HepG2 (cell line): ENCODE data around the gene CDC42EP1. TPM values are rescaled to one million over a fixed set of nuclear protein-coding genes. Genes with fewer than 3 reads are reported as not detected.

Experiments
- CBFB ChIP-seq: sonication (generic); formaldehyde crosslinking; IDR thresholded peaks from 2 replicates; pipeline ENCODE4 v1.4.0; 2020; ENCODE audit warnings: missing genetic modification reagents
- CREM ChIP-seq, 2 experiments: sonication (generic) in 1 of 2; formaldehyde crosslinking in 1 of 2; IDR thresholded peaks; 2 replicates each; pipeline versions ENCODE4 v1.4.0 to v1.6.1; 2016 to 2020; ENCODE audit warnings: antibody characterized with exemption in 1 of 2, mild to moderate bottlenecking in 1 of 2, missing genetic modification reagents in 1 of 2
- EP300 ChIP-seq, 3 experiments: sonication (generic) in 1 of 3; formaldehyde crosslinking in 1 of 3; IDR thresholded peaks; 2 replicates each; pipeline versions ENCODE4 v1.5.1 to v1.6.1; 2011 to 2020; ENCODE audit warnings: low read depth in 2 of 3, low read length in 2 of 3, borderline replicate concordance in 1 of 3, improper control_type of control experiment in 1 of 3, mild to moderate bottlenecking in 1 of 3, missing genetic modification reagents in 1 of 3, moderate library complexity in 1 of 3
- FOXA1 ChIP-seq, 2 experiments: fragments of 450-650 bp in 1 of 2; sonication (generic) in 1 of 2; formaldehyde crosslinking in 1 of 2; IDR thresholded peaks; 2 replicates each; pipeline versions ENCODE4 v1.4.0 to v1.6.1; 2016 to 2020; ENCODE audit warnings: missing genetic modification reagents in 1 of 2
- FOXJ3 ChIP-seq: sonication (generic); formaldehyde crosslinking; IDR thresholded peaks from 2 replicates; pipeline ENCODE4 v1.4.0; 2020; ENCODE audit warnings: missing genetic modification reagents, mild to moderate bottlenecking, borderline replicate concordance
- GMEB1 ChIP-seq: sonication (generic); formaldehyde crosslinking; IDR thresholded peaks from 2 replicates; pipeline ENCODE4 v1.5.1; 2020; ENCODE audit warnings: missing genetic modification reagents, mild to moderate bottlenecking, borderline replicate concordance
- HNRNPK ChIP-seq: fragments of 200-400 bp; formaldehyde crosslinking; IDR thresholded peaks from 2 replicates; pipeline ENCODE4 v1.6.1; 2018; ENCODE audit warnings: low read length, low read depth, moderate library complexity, mild to moderate bottlenecking; ENCODE audit not compliant: poor library complexity, severe bottlenecking
- KDM5A ChIP-seq: fragments of 200-600 bp; sonication (generic); IDR thresholded peaks from 2 replicates; pipeline ENCODE4 v1.7.0; 2018; ENCODE audit warnings: antibody characterized with exemption, mild to moderate bottlenecking, low read length, borderline replicate concordance
- KMT2B ChIP-seq: IDR thresholded peaks from 2 replicates; pipeline ENCODE4 v1.6.1; 2016; ENCODE audit warnings: missing genetic modification reagents, missing compliant biosample characterization
- NRL ChIP-seq: sonication (generic); formaldehyde crosslinking; IDR thresholded peaks from 2 replicates; pipeline ENCODE4 v1.5.0; 2020; ENCODE audit warnings: missing genetic modification reagents, mild to moderate bottlenecking, moderate library complexity, borderline replicate concordance
- RARG ChIP-seq: sonication (generic); formaldehyde crosslinking; IDR thresholded peaks from 2 replicates; pipeline ENCODE4 v1.4.0; 2020; ENCODE audit warnings: low read depth, mild to moderate bottlenecking, missing genetic modification reagents
- RORA ChIP-seq: sonication (generic); formaldehyde crosslinking; IDR thresholded peaks from 2 replicates; pipeline ENCODE4 v1.5.0; 2020; ENCODE audit warnings: mild to moderate bottlenecking, missing genetic modification reagents, moderate library complexity
- THYN1 ChIP-seq: sonication (generic); formaldehyde crosslinking; IDR thresholded peaks from 2 replicates; pipeline ENCODE4 v1.8.1; 2023; ENCODE audit warnings: low read depth, mild to moderate bottlenecking, moderate library complexity, missing genetic modification reagents, borderline replicate concordance
- TMF1 ChIP-seq: sonication (generic); formaldehyde crosslinking; IDR thresholded peaks from 2 replicates; pipeline ENCODE4 v1.8.1; 2022; ENCODE audit warnings: low read depth, missing genetic modification reagents
- U2AF1 ChIP-seq: fragments of 200-400 bp; formaldehyde crosslinking; optimal IDR thresholded peaks from 2 replicates; pipeline ENCODE3; 2017; ENCODE audit warnings: mild to moderate bottlenecking, low read depth, low read length
- ZNF235 ChIP-seq: sonication (generic); formaldehyde crosslinking; IDR thresholded peaks from 2 replicates; pipeline ENCODE4 v1.8.1; 2023; ENCODE audit warnings: mild to moderate bottlenecking, missing genetic modification reagents, borderline replicate concordance
- ZNF264 ChIP-seq: sonication (generic); formaldehyde crosslinking; IDR thresholded peaks from 2 replicates; pipeline ENCODE4 v1.4.0; 2020; ENCODE audit warnings: missing genetic modification reagents
- ZNF276 ChIP-seq: sonication (generic); formaldehyde crosslinking; IDR thresholded peaks from 2 replicates; pipeline ENCODE4 v1.4.0; 2020; ENCODE audit warnings: mild to moderate bottlenecking, low read depth, missing genetic modification reagents
- ZNF383 ChIP-seq: sonication (generic); formaldehyde crosslinking; IDR thresholded peaks from 2 replicates; pipeline ENCODE4 v1.4.0; 2020; ENCODE audit warnings: missing genetic modification reagents, mild to moderate bottlenecking, borderline replicate concordance
- ZNF44 ChIP-seq: sonication (generic); formaldehyde crosslinking; IDR thresholded peaks from 2 replicates; pipeline ENCODE4 v1.5.1; 2020; ENCODE audit warnings: mild to moderate bottlenecking, missing genetic modification reagents
- ZNF850 ChIP-seq: sonication (generic); formaldehyde crosslinking; conservative IDR thresholded peaks from 2 replicates; pipeline ENCODE4 v1.9.0; 2021; ENCODE audit warnings: mild to moderate bottlenecking, missing genetic modification reagents
- polyA plus RNA-seq, 8 experiments: library from polyadenylated mRNA; depleted of rRNA in 3 of 8; stranded (reverse) in 7 of 8; unstranded in 1 of 8; fragments of >200 nt; fragmentation: Illumina TruSeq in 4 of 8; extraction: Trizol in 4 of 8; gene quantifications; 2 replicates each; pipeline versions ENCODE4 v1.2.1 to v1.2.3, GENCODE V29; 2011 to 2016; ENCODE audit warnings: low read depth in 4 of 8, missing spikeins in 1 of 8, mixed read lengths in 1 of 8; ENCODE audit not compliant: insufficient read depth in 1 of 8
- total RNA-seq, 5 experiments: library from RNA; depleted of rRNA; stranded (reverse); fragments of >200 nt; fragmentation: Illumina TruSeq; extraction: Trizol; gene quantifications; 2 replicates each; pipeline ENCODE4 v1.2.3, GENCODE V29; 2016; ENCODE audit warnings: low read depth in 1 of 5
- TF ChIP-seq, protein P1 (sequence below): sonication (generic); formaldehyde crosslinking; IDR thresholded peaks from 2 replicates; pipeline ENCODE4 v1.8.0; 2022; ENCODE audit warnings: missing genetic modification reagents, mild to moderate bottlenecking, borderline replicate concordance
- TF ChIP-seq, protein P2 (sequence below): sonication (generic); formaldehyde crosslinking; IDR thresholded peaks from 2 replicates; pipeline ENCODE4 v1.8.1; 2023; ENCODE audit warnings: mild to moderate bottlenecking, missing genetic modification reagents, borderline replicate concordance

CDC42EP1 gene
- total and polyA plus RNA-seq, 2 of the 13 experiments (the other 11 are each of a cell fraction or from before 2014, with no cell fraction given) = 17.1 to 29.5 TPM

GRCh38 chr22:37538590-37539357, 21.5 kb upstream of the CDC42EP1 start (continued):
- no peak for TF ChIP-seq ZNF383 (CRISPR knock-in tag)
- no peak for TF ChIP-seq HNRNPK
- no peak for TF ChIP-seq KMT2B
- 0 out of 2 replicates have a peak, but pooled peaks have one; percentile 59 for TF ChIP-seq CBFB (CRISPR knock-in tag)
- no peak for TF ChIP-seq ZNF276 (CRISPR knock-in tag)
- no peak for TF ChIP-seq RARG (CRISPR knock-in tag)
- no peak; the same call in 1 of the 2 replicates for TF ChIP-seq GMEB1 (CRISPR knock-in tag)
- TF ChIP-seq, protein P1, sequence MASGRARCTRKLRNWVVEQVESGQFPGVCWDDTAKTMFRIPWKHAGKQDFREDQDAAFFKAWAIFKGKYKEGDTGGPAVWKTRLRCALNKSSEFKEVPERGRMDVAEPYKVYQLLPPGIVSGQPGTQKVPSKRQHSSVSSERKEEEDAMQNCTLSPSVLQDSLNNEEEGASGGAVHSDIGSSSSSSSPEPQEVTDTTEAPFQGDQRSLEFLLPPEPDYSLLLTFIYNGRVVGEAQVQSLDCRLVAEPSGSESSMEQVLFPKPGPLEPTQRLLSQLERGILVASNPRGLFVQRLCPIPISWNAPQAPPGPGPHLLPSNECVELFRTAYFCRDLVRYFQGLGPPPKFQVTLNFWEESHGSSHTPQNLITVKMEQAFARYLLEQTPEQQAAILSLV (CRISPR knock-in tag) = no peak
- TF ChIP-seq, protein P2, sequence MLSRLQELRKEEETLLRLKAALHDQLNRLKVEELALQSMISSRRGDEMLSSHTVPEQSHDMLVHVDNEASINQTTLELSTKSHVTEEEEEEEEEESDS (CRISPR knock-in tag) = no peak
- no peak for TF ChIP-seq ZNF44 (CRISPR knock-in tag)
- no peak for TF ChIP-seq TMF1 (CRISPR knock-in tag)
- TF ChIP-seq KDM5A = no peak
- no peak for TF ChIP-seq U2AF1
- no peak for TF ChIP-seq ZNF235 (CRISPR knock-in tag)
- TF ChIP-seq EP300 (IDR thresholded peaks at IDR 0.05; ENCODE audit: low read depth in 2 of 2, low read length in 2 of 2) = peak; percentile 27 to 36; a peak in 2 of 4 replicates
- TF ChIP-seq EP300 (CRISPR knock-in tag; IDR thresholded peaks at IDR 0.05; ENCODE audit: borderline replicate concordance) = no peak
- no peak for TF ChIP-seq RORA (CRISPR knock-in tag)
- no peak for TF ChIP-seq FOXA1 (IDR thresholded peaks at IDR 0.05)
- TF ChIP-seq FOXA1 (CRISPR knock-in tag; IDR thresholded peaks at IDR 0.05) = peak; percentile 50
- TF ChIP-seq THYN1 (CRISPR knock-in tag) = no peak
- no peak for TF ChIP-seq FOXJ3 (CRISPR knock-in tag)
- no peak for TF ChIP-seq ZNF850
- no peak for TF ChIP-seq NRL (CRISPR knock-in tag)
- TF ChIP-seq ZNF264 (CRISPR knock-in tag) = no peak
- TF ChIP-seq CREM (IDR thresholded peaks at IDR 0.05) = no peak
- no peak for TF ChIP-seq CREM (CRISPR knock-in tag; IDR thresholded peaks at IDR 0.05)
